GM19351 (cell line): ENCODE data around the gene TMEM135.

Experiments used
- ATAC-seq: cut with Tn5 transposase; IDR thresholded peaks from one replicate; pipeline ENCODE4 v1.9.1; 2021; ENCODE audit warnings: mild to moderate bottlenecking, moderate library complexity; ENCODE audit not compliant: unreplicated experiment

Gene TMEM135

GRCh38 chr11:87190071-87190470 is 152.3 kb downstream of the TMEM135 start:
- no peak for ATAC-seq

- ATAC-seq, result no peak
Measured at GRCh38 chr11:87193756-87194470, 156.2 kb downstream of the TMEM135 start.

GRCh38 chr11:87194985-87195820 is 157.5 kb downstream of the TMEM135 start:
- ATAC-seq, result no peak

GRCh38 chr11:87198266-87198881 is 160.6 kb downstream of the TMEM135 start:
- ATAC-seq, result no peak

GRCh38 chr11:87201376-87201775 is 163.6 kb downstream of the TMEM135 start:
- ATAC-seq, result no peak

GRCh38 chr11:87203907-87204602 is 166.3 kb downstream of the TMEM135 start:
- peak; percentile 65 for ATAC-seq

- no peak for ATAC-seq
Measured at GRCh38 chr11:87212891-87213290, 175.2 kb downstream of the TMEM135 start.

- no peak for ATAC-seq
Measured at GRCh38 chr11:87213444-87213843, 175.7 kb downstream of the TMEM135 start.

GRCh38 chr11:87215236-87215635 is 177.5 kb downstream of the TMEM135 start:
- no peak for ATAC-seq

- ATAC-seq, result no peak
Measured at GRCh38 chr11:87219266-87219665, 181.5 kb downstream of the TMEM135 start.

- ATAC-seq, result no peak
Measured at GRCh38 chr11:87223816-87224215, 186.1 kb downstream of the TMEM135 start.

GRCh38 chr11:87224486-87224885 is 186.8 kb downstream of the TMEM135 start:
- no peak for ATAC-seq

GRCh38 chr11:87228820-87229219 is 191.1 kb downstream of the TMEM135 start:
- no peak for ATAC-seq

- ATAC-seq, result no peak
Measured at GRCh38 chr11:87230995-87231394, 193.3 kb downstream of the TMEM135 start.

- no peak for ATAC-seq
Measured at GRCh38 chr11:87232320-87232719, 194.6 kb downstream of the TMEM135 start.

GRCh38 chr11:87235366-87235765 is 197.6 kb downstream of the TMEM135 start:
- no peak for ATAC-seq

- no peak for ATAC-seq
Measured at GRCh38 chr11:87236368-87236767, 198.6 kb downstream of the TMEM135 start.

- ATAC-seq, result no peak
Measured at GRCh38 chr11:87239001-87239400, 201.3 kb downstream of the TMEM135 start.

- no peak for ATAC-seq
Measured at GRCh38 chr11:87239531-87239930, 201.8 kb downstream of the TMEM135 start.

GRCh38 chr11:87251560-87251959 is 213.8 kb downstream of the TMEM135 start:
- no peak for ATAC-seq

GRCh38 chr11:87252869-87253268 is 215.1 kb downstream of the TMEM135 start:
- no peak for ATAC-seq
